GM21423 (cell line): ENCODE results near the gene CLCN1.
"Not testable (repeated sequence)": the region's sequence is repeated elsewhere in the genome, so short reads cannot be mapped to it uniquely, and the experiment has no call there.

Experiments used
- ATAC-seq: cut with Tn5 transposase; IDR thresholded peaks from one replicate; pipeline ENCODE4 v1.9.1; 2021; ENCODE audit warnings: mild to moderate bottlenecking, moderate library complexity; ENCODE audit not compliant: unreplicated experiment

Gene CLCN1

DNA sequence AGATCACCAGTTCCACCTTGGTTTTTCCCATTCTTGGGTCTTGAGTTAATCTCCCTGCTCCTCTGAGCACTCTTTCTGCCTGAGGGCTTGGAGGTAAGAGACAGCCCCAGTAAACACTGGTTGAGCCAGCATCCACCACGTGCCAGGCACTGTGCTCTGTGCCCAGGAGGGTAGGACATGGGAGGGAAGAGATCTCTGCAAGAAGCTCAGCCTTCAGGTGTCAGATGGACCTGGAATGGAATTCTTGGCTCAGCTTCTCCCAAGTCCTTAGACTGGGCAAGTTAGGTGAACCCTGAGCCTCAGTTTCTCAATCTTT lies 67.7 kb downstream of the CLCN1 start:
- ATAC-seq: no peak

DNA sequence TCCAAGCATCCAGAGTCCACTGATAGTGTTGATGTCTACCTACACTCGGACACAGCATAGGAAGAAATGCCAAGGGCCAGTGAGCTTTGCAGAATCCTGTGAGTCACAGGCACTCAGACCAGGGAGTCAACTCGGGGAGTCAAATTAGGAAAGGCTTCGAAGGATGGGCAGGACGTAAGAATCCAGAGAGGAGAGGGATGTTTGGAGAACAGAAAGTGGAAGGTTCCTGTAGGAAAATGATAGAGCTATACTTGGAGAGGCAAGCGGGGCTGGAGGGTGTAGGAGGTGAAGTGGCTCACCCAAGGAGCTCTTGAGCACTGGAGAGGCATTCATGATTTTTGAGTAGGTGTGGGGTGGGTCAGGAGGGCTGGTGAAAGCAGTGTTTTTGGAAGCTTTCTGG lies 68.2 kb downstream of the CLCN1 start:
- ATAC-seq: no peak

DNA sequence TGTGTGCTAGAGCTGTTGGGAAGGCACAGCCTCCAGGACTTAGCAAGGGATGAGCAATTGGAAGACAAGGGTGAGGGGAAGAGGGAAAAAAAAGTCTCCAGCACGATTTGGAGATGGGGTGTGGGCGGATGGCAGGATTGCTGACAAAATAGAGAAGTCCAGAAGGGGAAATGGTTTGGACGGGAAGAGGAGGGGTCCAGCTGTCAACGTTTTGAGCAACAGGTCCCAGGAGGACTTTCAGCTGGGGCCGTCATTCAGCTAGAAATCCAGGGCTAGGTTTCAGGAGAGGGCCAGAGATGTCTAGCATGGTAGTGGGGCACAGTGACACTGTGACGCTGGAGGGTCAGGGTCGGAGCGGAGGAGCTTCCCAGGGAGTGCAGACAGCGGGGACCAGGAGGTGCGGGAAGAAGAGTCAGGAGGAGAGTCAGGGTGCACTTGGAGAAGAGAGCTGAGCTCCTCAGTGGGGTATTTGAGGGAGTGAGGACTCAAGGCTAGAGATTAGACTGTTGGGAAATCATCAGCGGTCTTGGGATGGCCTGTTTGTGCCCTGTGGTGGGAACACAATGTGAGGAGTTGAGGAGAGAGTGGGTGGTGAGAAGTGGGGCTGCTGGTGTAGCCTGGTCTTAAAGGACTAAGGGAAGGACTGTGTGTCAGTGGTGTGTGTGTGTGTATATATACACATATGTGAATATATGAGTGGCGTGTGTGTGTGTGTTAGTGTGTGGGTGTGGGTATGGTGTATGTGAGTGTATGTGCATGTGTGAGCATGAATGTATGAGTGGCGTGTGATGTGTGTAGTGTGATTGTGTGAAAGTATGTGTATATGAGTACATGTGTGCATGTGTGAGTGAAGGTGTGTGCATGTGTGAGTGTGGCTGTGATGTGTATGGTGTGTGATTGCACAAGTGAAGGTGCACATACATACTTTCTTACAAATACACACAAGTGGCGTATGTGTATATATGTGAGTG lies 69.0 kb downstream of the CLCN1 start:
- ATAC-seq: no peak

DNA sequence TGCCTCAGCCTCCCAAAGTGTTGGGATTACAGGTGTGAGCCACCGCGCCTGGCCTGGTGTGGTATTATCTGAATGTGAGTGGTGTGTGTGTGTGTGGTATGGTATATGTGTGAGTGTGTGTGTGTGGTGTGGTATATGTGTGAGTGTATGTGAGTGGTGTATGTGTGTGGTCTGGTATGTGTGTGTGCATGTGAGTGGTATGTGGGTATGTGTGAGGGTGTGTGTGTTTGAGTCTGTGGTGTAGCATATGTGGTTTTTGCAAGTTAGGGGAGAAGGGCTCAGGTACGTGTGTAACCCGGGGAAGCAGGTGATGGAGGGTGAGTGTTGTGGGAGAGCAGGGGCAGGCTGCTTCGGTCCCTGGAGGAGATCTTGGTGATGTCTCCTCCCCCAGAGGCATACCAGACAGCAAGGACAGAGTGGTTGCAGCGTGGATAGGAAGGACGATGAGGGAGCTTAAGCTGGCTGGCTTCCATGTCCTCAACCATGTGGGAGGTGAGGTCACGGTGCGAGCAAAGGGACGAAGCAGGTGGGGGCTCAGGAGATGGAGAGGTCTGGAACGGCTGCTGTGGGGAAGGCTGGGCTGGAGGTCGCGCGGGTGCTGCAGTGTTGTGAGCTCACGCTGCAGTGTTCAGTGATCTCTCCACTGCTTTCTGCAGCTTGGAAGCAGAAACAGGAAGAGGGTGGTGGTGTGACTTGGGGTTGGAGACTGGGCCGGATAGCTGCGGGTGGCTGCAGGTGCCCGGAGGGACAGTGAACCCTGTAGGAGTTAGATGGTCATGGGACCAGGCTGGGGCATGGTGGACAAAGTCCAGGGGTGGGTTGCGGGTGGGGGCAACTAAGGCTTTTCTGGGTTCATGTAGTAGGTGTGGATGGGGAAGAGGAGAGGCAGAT lies 70.2 kb downstream of the CLCN1 start:
- ATAC-seq: peak; percentile 59

DNA sequence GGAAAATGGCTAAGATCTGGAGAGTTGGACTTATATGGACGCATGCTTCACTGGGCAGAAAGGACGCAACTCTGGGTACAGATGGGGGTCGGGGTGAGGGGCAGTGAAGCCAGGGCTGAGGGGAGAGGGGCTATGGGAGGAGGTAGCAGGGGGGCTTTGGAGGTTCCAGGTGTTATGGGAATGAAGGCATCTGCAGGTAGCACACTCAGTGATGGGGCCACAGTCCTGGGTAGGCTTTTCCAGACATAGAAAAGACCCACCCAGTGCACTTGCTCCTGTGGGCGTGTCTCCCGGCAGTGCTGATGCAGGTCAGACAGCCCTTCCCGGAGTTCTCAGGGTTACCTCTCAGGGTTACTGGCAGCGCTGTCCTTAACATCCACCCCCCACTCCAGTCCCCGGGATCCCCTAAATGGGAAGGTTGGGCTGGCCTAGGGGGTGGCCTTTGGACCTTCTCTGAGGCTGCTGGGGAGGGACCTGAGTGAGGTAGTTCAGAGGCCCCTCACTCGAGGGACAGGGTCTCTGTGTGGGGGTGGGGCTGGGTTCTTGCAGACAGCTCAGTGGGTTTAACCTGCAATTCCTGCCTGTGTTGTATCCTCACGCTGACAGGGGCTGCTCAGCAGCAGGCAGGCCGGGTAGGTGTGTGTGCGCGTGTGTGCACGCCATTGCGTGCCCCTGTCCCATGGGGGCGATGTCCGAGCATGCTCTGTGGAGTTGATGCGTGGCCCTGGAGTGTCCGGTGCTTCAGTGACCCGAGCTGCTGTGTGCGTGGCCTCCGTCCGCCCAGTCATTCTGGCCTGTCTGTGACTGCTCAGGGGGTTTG lies 71.5 kb downstream of the CLCN1 start:
- ATAC-seq: no peak

DNA sequence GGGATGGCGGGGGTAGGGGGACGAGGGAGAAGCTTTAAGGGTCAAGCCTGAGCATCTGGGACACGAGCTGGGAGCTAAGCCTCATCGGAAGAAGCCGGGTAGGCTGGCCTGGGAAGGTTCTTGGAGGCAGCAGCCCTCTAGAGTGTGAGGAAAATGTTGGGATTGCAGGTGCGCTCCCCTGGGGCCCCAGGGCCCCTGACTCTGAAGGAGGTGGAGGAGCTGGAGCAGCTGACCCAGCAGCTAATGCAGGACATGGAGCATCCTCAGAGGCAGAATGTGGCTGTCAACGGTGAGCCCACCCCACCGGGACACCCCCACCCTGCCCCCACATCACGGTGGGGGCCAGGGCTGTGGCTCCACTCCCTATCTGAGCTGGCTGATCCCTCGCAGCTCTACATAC lies 72.1 kb downstream of the CLCN1 start:
- no peak for ATAC-seq

DNA sequence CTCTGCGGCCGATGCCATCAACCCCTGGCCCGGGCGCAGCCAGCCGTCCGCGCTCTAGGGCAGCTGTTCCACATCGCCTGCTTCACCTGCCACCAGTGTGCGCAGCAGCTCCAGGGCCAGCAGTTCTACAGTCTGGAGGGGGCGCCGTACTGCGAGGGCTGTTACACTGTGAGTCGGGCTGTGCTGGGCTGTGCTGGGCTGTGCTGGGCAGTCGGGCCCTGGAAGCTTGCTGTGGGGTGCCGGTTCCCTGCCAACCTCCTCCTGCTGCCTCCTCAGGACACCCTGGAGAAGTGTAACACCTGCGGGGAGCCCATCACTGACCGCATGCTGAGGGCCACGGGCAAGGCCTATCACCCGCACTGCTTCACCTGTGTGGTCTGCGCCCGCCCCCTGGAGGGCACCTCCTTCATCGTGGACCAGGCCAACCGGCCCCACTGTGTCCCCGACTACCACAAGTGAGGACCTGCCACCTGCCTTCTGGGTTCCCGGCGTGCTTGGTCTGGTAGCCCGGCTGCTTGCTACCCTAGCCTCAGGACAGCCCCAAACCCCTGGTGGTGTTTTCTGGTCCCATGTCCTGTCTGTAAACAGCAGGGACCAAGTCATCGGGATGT lies 72.7 kb downstream of the CLCN1 start:
- no peak for ATAC-seq

DNA sequence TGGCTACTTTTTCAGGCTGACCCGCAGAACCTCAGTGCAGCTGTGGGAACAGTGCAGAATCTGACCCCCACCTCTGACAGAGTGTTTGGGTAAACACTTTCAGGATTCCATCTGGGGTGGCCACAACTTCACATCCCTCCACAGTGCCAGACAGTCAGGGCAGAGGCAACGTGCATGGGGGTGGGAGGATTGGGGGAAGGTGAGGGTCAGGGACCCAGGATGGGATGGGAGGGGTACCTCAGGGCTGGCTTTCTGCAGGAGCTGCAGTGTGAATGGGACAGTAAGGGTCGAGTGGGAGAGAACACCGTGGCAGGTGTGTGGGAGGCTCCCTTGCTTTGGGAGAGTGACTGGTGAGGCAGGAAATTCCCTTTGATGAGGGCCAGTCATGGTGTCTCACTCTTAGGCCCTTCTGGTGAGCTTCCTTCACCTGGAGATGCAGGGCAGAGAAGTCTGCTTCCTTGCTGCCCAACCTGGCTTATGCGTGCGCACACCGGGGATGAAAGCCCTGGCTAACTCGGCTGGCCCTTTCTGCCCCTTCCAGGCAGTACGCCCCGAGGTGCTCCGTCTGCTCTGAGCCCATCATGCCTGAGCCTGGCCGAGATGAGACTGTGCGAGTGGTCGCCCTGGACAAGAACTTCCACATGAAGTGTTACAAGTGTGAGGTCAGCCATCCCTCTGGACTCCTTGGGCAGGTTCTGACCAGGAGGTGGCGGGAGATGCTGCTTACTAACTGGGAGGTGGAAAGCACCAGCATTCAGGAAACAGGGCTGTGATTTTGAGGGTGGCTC lies 73.6 kb downstream of the CLCN1 start:
- ATAC-seq: no peak

DNA sequence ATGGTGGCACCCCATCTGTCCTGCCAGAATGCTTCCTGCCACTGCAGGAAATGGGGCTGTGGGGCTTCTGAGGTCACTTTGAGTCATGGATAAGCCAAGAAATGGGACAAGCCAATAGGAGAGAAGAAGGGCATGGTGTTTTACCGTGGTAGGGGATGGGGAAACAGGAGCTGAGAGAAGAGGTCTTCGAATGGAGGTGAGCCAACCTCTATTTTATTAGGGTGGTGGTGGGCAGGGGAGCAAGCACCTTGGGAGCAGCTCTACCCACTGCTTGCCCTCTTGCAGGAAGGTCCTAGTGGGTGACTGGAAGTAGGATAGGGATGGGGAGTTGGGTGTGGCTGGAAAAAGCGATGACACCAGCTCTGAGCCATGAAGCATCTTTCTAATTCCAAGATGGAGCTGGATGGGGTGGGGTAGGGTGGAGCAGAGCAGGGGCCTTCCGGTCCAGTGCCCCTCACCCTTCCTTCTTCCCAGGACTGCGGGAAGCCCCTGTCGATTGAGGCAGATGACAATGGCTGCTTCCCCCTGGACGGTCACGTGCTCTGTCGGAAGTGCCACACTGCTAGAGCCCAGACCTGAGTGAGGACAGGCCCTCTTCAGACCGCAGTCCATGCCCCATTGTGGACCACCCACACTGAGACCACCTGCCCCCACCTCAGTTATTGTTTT lies 74.3 kb downstream of the CLCN1 start:
- ATAC-seq: no peak

DNA sequence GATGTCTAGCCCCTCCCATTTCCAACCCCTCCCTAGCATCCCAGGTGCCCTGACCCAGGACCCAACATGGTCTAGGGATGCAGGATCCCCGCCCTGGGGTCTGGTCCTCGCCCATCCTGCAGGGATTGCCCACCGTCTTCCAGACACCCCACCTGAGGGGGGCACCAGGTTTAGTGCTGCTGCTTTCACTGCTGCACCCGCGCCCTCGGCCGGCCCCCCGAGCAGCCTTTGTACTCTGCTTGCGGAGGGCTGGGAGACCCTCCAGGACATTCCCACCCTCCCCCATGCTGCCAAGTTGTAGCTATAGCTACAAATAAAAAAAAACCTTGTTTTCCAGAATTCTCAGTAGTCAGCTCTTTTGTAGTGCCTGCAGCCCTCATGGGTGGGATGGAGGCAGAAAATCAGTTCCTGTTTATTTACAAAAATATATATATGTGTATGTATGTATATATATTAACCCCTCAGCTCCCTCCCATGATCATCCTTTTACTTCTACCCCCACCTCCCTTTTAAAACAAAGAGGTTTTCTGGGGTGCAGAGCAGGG lies 74.9 kb downstream of the CLCN1 start:
- no peak for ATAC-seq

DNA sequence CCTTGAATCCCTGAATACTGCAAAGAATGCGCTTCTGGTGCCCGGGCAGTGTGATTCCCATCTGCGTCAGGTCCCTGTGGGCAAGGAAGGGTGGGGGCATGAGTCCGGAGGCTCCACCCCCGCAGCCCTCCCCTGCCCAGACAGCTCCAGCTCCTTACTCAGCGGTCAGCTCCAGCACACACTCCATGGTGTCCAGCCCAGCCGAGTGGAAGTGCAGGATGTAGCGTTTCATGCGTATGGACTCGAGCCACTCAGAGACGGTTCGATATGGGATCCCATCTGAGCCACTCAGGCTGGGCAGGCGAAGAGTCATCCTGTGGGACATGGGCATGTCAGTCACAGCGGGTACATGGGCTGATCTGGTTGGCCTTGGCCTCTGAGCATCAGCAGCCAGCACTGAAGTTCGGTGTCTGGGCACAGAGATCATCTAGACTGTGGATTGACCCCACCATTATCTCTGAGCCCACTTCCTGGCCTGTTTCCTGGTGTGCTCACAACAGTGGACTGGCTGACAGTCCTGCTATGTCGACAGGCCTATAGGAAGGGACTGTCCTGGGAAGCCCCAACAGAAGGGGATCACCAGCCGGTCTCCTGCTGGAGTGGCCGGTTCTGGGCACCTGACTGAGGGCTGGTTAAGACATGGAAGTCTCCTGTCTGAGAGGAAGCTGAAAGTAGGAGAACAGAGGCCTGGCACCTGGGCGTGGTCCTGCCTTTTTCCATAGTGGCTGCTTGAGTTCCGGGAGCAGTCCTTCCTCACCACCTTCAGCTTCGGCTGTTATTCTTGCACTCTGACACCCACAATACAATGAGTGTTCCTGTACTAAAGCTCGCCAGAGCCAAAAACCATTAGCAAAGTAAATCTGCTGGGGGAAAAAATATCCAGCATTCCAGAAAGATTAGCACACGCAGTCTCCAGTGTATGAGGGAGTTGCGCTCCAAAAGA lies 75.8 kb downstream of the CLCN1 start:
- ATAC-seq: no peak

DNA sequence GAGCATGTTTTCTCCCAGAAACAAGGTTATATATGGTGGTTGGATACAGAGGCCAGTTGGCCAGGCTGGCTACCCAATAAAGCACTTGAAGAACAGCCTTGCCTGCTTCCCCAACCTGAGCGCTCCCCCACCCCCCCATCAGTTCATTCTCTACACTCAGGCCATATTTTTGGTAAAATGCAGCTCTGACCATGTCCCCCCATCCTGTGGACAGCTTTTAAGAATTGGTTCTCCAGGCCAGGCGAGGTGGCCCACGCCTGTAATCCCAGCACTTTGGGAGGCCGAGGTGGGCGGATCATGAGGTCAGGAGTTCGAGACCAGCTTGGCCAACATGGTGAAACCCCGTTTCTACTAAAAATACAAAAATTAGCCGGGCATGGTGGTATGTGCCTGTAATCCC lies 76.5 kb downstream of the CLCN1 start:
- not testable (repeated sequence) for ATAC-seq

DNA sequence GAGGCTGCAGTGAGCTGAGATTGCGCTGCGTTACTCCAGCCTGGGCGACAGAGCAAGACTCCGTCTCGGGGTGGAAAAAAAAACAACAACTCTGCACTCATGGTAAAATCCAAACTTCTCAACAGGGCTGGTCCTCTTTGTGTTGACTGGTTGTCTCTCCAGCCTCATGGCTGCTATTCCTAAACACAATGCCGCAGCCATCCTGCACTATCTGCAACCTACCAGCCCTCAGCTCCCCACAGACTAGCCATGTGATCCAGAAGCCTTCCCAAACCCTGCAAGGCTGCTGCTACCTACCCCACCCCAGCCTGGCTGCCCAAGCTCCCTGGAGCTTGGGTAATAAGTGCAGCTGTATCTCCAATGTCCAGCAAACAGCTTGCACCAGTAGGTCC lies 77.0 kb downstream of the CLCN1 start:
- ATAC-seq: no peak

DNA sequence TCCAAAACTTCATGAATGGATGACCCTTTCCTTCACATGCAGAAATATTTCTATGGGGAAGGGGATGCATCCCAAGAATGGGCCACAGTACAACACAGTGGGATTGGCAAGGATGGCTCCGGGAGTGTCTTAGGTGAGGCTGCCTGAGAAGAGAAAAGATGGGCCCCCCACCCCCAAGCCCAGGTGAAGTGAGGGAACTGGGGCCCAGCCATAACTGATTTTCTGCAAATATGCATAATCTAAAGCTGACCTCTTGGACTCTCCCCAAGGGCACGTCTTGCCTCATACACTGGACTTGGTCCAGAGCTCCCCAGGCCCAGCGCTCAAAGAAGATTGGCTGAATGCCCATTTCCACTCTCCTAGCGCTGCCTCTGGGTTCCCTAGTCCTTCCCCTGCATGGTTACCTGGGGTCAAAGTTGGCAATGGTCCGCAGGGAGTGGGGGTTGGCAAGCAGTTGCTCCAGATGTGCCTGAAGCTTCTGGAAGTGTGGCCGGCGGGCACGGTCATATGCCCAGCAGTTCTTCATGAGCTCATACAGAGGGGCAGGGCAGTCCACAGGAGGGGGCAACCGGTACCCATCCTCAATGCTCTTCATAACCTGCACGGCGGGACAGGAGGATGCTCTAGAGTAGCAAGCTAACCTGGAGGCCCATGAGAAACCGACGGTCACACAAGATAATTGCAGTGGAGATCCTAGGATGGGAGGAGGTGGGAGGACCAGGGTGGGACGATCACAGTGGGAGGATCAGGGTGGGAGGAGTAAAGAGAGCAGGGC lies 77.5 kb downstream of the CLCN1 start:
- ATAC-seq: no peak

DNA sequence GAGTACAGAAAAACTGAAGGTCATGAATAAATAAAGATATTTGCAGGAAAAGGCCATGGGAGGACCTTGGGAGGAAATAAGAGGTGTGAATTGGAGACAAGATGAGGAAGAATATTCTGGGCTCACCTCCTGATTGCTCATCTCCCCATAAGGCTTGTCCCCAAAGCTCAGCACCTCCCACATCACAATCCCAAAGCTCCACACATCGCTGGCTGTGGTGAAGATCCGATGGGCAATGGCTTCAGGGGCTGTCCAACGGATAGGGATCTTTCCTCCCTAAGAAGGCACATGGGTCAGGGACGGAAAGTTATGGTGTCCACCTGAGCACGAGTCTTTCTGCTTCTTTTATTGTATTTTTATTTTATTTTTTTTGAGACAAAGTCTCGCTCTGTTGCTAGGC lies 78.2 kb downstream of the CLCN1 start:
- ATAC-seq: no peak

DNA sequence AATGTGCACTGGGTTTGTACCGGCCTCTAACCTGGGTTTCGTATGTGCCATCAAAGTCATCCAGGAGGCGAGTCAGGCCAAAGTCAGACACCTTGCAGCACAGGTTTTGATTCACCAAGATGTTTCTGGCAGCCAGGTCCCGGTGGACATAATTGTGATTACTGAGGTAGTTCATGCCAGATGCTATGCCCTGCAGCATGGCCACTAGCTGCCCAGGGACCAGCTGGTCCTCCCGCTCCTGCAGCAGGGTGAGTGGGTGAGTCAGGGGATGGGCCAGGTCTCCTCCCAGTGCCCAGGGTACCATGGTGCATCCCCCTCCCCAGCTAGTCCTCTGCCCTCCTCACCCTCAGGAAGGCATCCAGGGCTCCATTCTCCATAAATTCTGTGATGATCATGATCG lies 78.9 kb downstream of the CLCN1 start:
- ATAC-seq: no peak
